Stimulated activated CD4-positive, alpha-beta T cell treated with anti-CD3 and anti-CD28 coated beads, Interleukin-2, amount 100 ng/mL, for 4 hours (primary cell): ENCODE data around the gene TMBIM1.

Experiments used
- DNase-seq: peaks from one replicate; pipeline ENCODE4 v3.0.0-alpha.2; 2020; ENCODE audit warnings: low read depth

The TMBIM1 gene

DNA sequence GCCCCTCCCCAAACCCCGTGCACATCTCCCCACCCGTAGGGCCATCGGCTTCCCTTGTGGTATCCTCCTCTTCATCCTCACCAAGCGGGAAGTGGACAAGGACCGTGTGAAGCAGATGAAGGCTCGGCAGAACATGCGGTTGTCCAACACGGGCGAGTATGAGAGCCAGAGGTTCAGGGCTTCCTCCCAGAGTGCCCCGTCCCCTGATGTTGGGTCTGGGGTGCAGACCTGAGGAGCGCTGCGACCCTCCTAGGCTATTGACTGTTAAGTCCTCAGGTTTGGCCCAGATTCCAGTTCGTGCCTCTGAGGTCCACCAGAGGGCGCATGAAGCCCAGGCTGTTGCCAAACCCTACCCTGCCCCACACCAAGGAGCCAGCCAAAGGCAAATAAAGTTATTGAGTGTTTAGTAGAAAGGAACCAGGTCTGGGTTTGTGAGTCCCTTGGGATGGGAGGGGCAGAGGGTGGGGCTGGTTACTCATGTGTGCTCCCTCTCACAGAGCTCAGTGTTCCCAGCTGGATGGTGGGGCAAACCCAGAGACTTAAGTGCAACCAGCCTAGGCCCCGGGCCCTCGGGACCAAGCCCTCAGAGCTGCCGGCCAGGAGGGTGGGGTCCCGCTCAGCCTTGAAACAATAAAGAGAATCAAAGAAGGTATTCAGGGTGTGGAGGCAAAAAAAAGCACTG lies 19.6 kb downstream of the TMBIM1 start:
- DNase-seq, result peak; percentile 69

DNA sequence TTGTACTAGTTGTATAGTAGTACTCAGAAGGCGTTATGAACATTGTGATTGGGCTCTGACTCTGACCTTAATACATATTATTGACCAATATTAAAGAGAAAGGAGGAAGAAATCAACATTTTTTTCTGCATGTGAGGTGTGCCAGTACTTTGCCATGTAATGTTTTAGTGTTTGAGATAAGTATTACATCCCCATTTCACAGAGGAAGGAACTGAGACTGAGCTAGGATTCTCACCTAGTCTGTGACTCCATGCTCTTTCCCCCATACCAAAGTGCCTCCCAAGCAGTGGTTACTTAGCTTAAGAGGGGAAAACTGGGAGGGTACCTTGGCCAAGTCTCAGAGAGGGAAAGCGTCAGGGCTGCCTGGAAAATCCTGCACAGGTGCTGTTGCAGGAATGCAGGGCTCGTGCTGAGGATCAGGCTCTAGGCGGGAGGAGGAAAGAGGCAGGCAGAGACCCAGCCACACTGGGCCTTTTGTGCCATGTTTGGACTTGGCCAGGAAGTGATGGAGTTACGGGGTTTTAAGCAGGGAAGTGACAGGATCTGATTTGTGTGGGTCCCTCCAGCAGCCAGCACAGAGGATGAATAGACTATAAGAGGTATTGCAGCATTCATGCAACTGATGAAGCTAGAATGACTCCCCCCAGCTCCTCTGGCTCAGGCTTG lies 20.3 kb downstream of the TMBIM1 start:
- DNase-seq, result no peak

DNA sequence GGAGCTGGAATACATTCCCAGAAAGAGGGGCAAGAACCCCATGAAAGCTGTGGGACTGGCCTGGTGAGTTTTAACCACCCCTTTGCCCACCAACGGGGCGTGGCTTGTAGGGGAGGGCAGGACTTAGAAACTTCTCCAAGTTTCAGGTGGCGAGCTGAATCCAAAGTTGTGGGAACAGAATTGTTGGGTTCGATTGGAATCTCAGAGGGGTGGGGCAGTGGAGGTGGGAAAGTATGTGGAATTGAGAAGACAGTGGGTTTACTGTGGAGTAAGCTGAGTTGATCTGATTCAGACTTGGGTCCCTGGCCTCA lies 20.9 kb downstream of the TMBIM1 start:
- DNase-seq, result no peak

DNA sequence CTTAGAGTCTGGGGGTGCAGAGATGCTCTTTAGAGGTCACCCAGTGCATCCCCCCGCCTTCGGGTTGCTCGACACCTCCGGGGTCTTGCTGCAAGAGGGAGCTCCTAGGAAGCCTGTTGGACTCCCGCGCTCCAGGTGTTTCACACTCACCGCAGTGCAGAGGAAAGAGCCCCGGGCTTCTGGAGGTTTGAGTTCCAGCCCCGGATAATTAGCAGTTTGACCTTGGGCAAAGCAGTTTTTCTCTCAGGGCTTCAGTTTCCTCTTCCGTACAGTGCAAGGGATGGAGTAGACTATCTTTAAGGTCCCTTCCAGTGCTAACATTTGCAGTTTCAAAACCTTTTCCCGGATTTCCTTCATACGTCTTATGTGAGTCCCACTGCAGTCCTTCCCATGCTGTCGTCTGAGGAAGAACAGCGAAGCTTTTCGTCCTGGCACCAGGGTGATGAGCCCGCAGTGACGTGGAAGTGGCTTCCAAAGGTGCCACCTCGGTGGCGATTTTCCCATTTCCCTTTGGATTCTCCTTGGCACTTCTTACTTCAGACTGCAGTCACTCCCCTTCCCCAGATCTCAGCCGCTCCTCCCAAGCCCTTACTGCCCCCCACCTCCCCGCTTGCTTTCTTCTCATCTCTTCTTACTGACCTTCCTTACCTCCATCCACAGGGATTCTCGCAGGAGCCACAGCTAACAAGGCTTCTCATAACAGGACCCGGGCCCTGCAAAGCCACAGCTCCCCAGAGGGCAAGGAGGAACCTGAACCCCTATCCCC lies 21.4 kb downstream of the TMBIM1 start:
- no peak for DNase-seq

DNA sequence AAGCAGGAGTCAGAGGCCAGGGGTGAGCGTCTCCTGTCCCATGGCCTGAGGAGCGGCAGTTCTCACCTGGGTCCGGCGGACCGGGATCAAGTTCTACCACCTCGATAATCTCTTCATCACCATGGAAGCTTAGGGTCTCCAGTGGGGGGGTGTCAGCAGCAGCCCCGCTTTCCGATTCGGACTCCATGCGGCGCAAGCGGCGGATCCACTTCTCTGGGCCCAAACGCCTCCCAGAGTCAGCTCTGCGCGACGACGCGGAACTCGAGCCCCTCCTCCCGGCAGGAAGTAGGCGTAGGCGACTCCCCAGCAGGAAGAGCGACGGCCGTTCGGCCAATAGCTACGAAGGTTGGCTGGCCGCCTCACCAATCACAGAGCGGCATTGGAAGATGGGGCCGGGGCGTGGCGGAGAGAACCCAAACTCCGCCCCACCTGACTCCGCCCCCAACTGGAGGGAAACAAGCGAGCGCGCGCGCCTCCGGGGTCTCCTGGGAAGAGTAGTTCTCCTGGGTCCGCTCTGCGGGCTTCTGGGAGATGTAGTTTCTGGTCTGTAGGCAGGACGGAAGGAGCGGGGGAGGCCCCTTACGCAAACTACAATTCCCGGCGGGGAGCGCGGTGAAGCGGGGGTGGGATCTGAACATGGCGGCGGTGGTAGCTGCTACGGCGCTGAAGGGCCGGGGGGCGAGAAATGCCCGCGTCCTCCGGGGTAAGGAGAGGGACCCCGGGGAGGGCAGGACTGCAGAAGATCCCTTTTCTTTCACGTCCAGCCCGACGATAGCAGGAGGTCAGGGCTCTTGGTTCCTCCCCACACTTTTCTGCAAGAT lies 22.2 kb downstream of the TMBIM1 start, which contains the start of the genes AAMP and PNKD:
TSS of gene AAMP (minus strand) at position 238 of the 821 bp plus-strand sequence. CDS start at position 187, 51 bp downstream.
TSS of gene PNKD (plus strand) at position 620 of the 821 bp plus-strand sequence. CDS start at position 637, 17 bp downstream.
- DNase-seq, result peak; percentile 99

DNA sequence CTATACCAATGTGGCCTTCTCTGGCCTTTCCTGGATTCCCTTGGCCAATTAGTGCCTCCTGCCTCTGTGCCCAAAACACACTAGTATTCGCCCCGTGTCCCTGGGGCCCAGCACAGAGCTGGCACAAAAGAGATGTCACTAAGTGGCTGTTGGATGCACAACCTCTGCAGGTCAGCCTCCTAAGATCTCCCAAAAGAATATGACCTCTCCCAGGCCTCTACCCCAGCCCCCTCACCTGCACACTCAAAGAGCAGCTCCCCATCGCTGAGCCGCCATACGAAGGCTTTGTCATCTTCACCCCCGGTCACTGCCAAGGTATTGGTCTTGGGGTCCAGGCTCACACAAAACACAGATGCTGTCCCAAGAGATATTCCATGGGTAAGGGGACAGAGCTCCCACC lies 25.0 kb downstream of the TMBIM1 start:
- DNase-seq, result no peak

DNA sequence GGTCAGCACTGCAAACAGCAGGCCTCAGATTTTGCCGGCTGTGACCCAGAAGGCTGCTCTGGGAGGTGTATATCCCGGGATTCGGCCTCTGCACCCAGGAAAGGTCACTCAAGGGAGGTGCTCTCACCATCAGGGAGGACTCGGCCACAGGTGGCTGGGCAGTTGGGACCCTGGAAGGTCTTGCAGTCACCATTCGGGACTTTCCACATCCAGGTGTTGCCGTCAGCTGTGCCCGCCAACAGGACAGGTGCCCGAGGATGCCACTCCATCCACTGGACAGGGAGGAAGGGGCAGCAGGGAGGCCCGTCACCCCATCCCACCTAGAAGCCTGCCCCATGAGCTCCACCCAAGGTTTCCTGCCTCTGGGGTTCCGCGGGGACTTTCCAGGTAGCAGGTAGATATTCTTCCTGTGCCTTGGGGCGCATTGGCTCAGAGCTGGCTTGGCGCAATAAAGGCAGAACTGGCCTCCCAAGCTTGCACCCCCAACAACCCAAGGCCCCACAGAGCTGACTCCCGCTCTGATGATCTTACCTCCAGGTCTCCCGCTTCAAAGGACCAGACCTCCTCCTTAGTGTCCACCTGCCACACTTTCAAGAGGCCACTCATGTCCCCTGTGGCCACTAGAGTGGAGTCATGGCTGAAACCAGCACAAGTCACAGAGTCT lies 25.9 kb downstream of the TMBIM1 start:
- no peak for DNase-seq

DNA sequence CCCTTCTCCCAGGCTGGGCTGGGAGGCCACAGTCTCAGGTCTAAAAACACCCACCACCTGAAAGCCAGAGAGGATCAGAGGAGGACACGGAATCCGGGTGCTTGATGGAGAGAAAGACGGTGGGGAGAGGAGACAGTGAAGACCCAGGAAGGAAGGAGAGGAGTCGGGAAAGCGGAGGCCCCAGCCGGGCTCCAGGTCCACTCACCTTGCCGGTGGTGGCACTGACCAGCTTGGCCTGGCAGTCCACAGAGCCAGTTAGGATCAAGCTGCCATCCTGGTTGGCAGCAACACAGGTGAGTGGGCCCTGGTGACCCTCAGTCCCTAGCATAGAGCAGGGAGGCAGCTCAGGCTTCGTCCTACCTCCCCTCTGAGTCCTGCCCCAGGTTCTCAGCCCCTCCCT lies 26.7 kb downstream of the TMBIM1 start:
- DNase-seq, result no peak

DNA sequence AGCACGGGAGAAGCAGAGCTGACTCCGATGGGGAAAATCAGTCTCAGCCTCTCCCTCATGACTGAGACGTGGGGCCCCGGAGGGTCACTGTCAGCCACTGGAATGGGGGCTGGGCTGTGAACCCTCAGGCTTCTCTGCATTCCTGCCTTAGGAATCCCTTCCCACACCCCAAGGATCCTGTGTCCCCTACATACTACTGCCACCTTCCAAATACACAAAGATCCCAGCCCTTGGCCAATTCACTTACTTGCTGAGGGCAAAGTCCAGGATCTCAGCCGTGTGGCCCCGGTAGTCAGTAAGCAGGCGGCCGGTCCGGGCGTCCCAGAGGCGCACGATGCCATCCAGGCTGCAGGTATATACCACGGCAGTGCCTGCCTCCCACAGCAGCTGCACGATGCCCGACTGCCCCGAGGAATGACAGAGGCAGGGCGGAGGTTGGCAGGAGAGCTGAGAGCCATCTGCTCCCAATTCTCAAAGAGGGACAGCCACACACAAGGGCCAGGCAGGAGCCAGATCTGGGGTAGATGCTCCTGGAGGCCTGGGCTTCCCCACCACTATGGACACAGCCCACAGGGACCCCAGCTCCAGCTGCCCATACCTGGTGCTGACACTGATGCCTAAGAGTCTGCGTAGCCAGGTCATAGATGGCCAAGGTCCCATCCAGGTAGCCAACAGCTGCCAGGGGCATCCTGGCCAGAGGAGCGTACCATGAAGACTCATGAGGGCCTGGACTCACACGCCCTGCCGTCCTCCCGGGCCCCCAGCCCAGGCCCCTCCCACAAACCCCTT lies 27.3 kb downstream of the TMBIM1 start:
- DNase-seq, result no peak

DNA sequence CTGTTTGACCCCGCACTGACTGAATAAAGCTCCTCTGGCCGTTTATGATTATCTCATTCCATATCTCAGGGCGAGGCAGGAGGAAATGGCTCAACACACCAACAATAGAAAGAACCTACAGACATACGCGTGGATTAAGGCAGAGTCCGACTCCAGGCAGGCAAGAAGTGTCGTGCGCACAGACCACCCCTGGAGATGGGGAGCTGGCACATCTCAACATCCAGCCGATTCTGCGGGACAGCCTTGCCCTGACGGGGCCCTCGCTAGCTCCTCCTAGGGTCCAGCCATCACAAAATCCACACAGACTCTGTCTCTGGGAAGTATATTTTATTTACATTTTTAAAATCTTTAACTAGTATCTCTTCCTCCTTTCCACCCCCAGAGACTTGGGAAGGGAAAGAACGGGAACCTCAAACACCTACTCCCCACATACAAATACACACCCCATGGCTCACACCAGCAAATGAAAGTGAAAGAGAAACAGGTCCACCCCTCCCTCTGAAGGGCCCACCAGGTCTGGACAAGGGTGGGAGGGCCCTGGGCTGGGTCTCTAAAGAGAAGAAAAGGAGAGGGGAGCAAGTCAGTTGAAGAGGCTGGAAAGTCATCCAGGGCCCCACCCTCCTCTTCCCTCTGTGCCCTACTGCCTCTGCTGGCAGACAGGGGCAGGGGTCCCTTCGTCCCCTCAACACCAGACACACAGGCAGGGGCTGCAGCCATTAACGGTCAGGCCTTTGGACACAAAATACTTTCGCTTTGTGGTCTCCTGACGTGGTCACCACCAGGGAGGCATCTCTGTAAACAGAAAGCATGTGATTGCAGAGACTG lies 28.3 kb downstream of the TMBIM1 start:
- DNase-seq, result no peak

DNA sequence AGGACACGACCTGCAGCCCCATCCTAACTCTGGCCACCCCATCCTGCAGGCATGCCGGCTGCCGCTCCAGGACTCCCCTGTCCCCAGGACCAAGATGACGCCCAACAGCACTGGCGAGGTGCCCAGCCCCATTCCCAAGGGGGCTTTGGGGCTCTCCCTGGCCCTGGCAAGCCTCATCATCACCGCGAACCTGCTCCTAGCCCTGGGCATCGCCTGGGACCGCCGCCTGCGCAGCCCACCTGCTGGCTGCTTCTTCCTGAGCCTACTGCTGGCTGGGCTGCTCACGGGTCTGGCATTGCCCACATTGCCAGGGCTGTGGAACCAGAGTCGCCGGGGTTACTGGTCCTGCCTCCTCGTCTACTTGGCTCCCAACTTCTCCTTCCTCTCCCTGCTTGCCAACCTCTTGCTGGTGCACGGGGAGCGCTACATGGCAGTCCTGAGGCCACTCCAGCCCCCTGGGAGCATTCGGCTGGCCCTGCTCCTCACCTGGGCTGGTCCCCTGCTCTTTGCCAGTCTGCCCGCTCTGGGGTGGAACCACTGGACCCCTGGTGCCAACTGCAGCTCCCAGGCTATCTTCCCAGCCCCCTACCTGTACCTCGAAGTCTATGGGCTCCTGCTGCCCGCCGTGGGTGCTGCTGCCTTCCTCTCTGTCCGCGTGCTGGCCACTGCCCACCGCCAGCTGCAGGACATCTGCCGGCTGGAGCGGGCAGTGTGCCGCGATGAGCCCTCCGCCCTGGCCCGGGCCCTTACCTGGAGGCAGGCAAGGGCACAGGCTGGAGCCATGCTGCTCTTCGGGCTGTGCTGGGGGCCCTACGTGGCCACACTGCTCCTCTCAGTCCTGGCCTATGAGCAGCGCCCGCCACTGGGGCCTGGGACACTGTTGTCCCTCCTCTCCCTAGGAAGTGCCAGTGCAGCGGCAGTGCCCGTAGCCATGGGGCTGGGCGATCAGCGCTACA lies 29.4 kb downstream of the TMBIM1 start:
- DNase-seq, result no peak

DNA sequence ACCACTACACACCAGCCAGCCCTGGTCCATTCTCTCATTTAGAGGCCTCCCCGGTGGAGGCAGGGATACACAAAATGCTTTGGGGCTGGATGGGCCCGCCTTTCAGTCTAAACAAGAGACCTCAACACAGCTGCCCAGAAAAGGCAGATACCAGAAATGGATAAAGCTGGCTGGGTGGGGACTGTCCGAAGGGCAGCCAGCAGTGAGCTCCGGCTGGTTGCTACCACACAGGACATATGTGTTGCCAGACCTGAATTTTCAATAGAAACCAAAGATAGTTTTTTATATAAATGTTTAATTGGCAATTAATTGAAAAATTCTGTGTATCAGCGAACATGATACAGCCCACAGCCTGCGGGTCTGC lies 30.1 kb downstream of the TMBIM1 start:
- DNase-seq, result no peak

DNA sequence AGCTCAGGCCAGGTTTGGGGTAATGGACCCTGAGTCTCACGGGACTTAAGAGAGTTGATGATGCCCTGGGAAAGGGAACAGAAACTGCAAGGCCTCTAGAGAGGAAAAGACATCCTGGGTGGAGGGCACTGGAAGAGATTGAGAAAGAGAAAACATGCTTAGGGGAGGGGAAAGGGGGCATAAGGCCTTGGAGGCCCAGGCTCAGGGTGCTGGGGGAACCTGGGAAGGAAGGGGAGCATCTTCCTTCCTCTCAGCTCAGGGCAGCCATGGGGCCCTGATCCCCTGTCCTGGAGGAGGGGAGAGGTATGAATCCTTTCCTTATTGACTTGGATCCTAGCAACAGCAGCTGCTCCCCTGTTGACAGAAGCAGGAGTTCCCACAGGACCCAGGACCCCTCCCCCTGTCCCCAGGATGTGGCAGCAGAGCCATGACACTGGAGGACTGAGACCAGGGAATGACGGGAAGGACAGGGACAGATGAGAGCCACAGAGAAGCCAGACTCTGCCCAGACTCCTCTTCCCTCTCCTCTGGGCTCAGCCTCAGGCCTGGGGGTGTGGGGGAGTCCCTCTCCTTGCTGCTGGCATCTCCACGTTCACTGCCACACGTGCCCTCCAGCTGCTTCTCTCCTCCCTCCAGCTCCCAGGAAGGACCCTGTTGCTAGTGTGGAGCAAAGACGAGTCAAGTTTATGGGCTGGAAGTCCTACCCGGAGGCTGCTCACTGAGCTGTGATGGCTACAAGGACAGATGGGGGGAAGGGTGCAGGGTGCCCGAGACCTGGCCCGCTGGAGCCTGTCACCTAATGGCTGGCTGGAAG lies 30.7 kb downstream of the TMBIM1 start:
- no peak for DNase-seq

DNA sequence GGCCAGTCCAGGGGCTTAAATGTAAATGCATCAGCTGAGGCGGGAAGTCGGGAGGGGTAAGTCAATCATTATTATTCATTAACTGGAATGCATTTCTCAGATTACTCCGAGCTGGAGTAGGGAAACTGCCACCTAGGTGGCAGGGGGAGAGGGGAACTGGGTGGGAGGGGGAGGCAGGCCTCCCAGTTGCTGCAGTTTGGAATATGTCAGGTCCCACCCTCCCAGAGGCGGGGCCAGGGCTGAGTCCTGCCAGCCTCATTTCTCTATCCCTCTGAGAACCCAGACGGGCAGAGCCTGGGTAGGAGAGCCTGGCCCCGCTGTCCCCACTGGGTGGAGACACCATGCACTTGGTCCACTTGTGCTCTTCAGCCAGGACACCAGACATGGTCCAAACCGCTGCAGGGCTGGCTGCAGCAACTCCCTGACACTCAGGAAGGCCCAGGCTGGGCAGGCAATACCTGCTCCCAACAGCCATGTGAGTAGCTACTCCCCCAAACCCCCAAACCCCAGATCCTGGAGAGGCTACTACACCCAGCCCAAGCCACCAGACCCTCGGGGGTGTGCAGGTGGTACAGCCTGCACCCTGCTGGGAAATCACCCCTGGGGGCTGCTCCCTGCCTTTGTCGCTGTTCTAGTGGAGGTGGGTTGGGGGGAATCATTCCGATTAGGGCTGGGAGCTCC lies 31.4 kb downstream of the TMBIM1 start, which contains the start of gene GPBAR1:
TSS of gene GPBAR1 (plus strand) at position 274 of the 681 bp plus-strand sequence. CDS start 1,710 bp downstream, outside the sequence.
- DNase-seq, result no peak

DNA sequence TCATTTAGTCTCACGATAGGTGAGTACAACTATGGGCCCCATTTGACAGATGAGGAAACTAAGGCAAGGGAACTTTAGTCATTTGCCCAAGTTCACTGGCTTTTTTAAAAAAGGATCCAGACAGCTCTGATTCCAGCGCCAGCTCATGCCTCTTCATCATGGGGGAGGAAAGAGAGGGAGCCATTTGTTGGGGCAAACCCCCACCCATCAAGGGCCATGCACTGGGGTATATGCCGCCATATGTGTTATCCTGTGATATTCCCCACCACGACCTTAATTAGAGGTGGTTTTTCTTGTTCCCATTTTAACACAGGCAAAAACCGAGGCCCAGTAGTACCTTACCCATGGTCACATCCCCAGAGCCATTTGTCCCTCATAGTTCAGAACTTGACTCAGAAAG lies 32.1 kb downstream of the TMBIM1 start:
- no peak for DNase-seq

DNA sequence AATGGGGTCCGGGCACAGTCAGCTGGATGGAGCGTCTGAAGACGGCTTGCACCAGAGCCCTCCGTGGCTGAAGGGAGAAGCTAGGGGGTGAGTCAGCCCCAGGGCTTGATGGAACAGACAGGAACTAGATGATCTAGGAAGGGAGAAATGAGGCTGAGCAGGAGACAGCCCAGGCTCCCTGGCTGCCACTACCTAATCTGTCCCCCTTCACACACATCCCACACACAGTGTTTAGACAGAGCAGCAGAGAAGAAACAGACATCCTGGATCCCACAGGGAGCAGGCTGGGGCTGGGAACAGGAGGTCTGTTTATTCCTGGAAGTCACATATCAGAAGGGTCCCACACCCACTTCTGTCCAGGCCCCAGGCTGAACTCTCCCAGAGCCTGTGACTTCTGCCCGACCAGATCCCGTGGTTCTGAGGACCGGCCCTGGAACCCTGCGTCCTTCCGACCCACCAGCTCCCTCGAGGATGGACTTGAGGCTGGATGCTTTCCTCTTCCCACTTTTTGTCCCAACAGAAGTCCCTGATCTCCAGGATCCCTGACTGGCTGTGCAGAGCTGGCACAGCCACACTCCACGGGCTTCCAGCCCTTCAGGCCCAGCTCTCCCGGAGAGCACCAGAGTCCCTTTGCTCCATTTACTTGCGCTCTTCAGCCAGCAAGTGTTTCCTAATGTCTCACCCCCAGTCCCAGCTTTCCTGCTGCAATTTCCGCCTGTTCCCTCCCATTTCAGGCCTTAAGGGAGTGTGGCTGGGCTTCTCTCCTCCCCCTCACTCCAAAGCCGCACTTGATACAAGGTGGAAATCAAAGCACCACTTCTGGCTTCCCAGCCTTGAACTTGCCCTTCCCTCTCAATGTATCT lies 33.0 kb downstream of the TMBIM1 start:
- DNase-seq, result no peak
